Measurements from ENCODE around the gene GNG4.
"Not testable (repeated sequence)": the region's sequence is repeated elsewhere in the genome, so short reads cannot be mapped to it uniquely, and the experiment has no call there.

The GNG4 gene

GRCh38 chr1:235650341-235651169, 971 bp upstream of the GNG4 start:
- Histone ChIP-seq H3K4me2 (ENCODE audit: low read length) (no peak overlapping the region), H3K9ac (ENCODE audit: low read length) (no peak overlapping the region), H3K79me2 (ENCODE audit: low read length) (no peaks in the 10 kb centered on the region), H3K4me3 (ENCODE audit: low read length) (no peak overlapping the region), H3K27me3 (ENCODE audit: low read depth, low read length) (peaks cover 19% of the 10 kb centered on the region; the same call in 1 of the 2 replicates), H2AFZ (ENCODE audit: low read depth, low read length) (no peak overlapping the region), H3K9me3 (ENCODE audit: insufficient read depth, low read length) (no peaks in the 10 kb centered on the region), H4K20me1 (ENCODE audit: insufficient read depth, low read length) (no peaks in the 10 kb centered on the region), H3K27ac (ENCODE audit: low read length) (no peak overlapping the region), H3K36me3 (replicated peaks; ENCODE audit: low read depth, low read length) (no peaks in the 10 kb centered on the region), H3K4me1 (ENCODE audit: low read length) (no peaks in the 10 kb centered on the region)
- no peak for TF ChIP-seq CTCF (IDR thresholded peaks at IDR 0.05; ENCODE audit: low read depth, low read length)
- TF ChIP-seq EZH2phosphoT487 (IDR thresholded peaks at IDR 0.05; ENCODE audit: low read depth): no peak

- Histone ChIP-seq H2AFZ (ENCODE audit: low read depth, low read length) (no peak overlapping the region; the same call in 1 of the 2 replicates), H3K27me3 (ENCODE audit: low read depth, low read length) (peaks cover 10% of the 10 kb centered on the region; the same call in 1 of the 2 replicates), H3K4me1 (ENCODE audit: low read length) (no peaks in the 10 kb centered on the region), H3K9me3 (ENCODE audit: insufficient read depth, low read length) (no peaks in the 10 kb centered on the region), H4K20me1 (ENCODE audit: insufficient read depth, low read length) (no peaks in the 10 kb centered on the region), H3K4me2 (ENCODE audit: low read length) (peak overlapping the region; percentile 69), H3K36me3 (replicated peaks; ENCODE audit: low read depth, low read length) (no peaks in the 10 kb centered on the region), H3K79me2 (ENCODE audit: low read length) (no peaks in the 10 kb centered on the region), H3K4me3 (ENCODE audit: low read length) (peak overlapping the region; percentile 75), H3K9ac (ENCODE audit: low read length) (peak overlapping the region; percentile 25; the same call in 1 of the 2 replicates), H3K27ac (ENCODE audit: low read length) (no peak overlapping the region)
- TF ChIP-seq EZH2phosphoT487 (IDR thresholded peaks at IDR 0.05; ENCODE audit: low read depth): no peak
- TF ChIP-seq CTCF (IDR thresholded peaks at IDR 0.05; ENCODE audit: low read depth, low read length): no peak
Observed at GRCh38 chr1:235648954-235649367, 623 bp downstream of the GNG4 start.

- Histone ChIP-seq H3K9ac (ENCODE audit: low read length) (no peak overlapping the region), H3K36me3 (replicated peaks; ENCODE audit: low read depth, low read length) (no peaks in the 10 kb centered on the region), H4K20me1 (ENCODE audit: insufficient read depth, low read length) (no peaks in the 10 kb centered on the region), H3K27ac (ENCODE audit: low read length) (no peak overlapping the region), H3K4me1 (ENCODE audit: low read length) (no peaks in the 10 kb centered on the region), H3K79me2 (ENCODE audit: low read length) (no peaks in the 10 kb centered on the region), H3K27me3 (ENCODE audit: low read depth, low read length) (0 out of 2 replicates have a peak, but pooled peaks cover 9% of the 10 kb centered on the region), H2AFZ (ENCODE audit: low read depth, low read length) (no peak overlapping the region), H3K4me2 (ENCODE audit: low read length) (no peak overlapping the region), H3K4me3 (ENCODE audit: low read length) (no peak overlapping the region), H3K9me3 (ENCODE audit: insufficient read depth, low read length) (no peaks in the 10 kb centered on the region)
- TF ChIP-seq EZH2phosphoT487 (IDR thresholded peaks at IDR 0.05; ENCODE audit: low read depth) (no peak), CTCF (IDR thresholded peaks at IDR 0.05; ENCODE audit: low read depth, low read length) (no peak)
Observed at GRCh38 chr1:235648407-235648907, 1.1 kb downstream of the GNG4 start.

GRCh38 chr1:235647537-235647936, 2.0 kb downstream of the GNG4 start:
- H2AFZ ChIP-seq (ENCODE audit: low read depth, low read length); H3K4me2 ChIP-seq (ENCODE audit: low read length); H3K27me3 ChIP-seq (ENCODE audit: low read depth, low read length); H3K9ac ChIP-seq (ENCODE audit: low read length); H3K4me1 ChIP-seq (ENCODE audit: low read length); H3K27ac ChIP-seq (ENCODE audit: low read length); H3K36me3 ChIP-seq (replicated peaks; ENCODE audit: low read depth, low read length); H4K20me1 ChIP-seq (ENCODE audit: insufficient read depth, low read length); H3K79me2 ChIP-seq (ENCODE audit: low read length); H3K4me3 ChIP-seq (ENCODE audit: low read length); H3K9me3 ChIP-seq (ENCODE audit: insufficient read depth, low read length): not testable (repeated sequence)

Measured in OCI-LY3 (cell line).